ENCODE measurements around the gene TTC39C. TPM values are rescaled to one million over a fixed set of nuclear protein-coding genes. Genes with fewer than 3 reads are reported as not detected.

The TTC39C gene
- total RNA-seq, 1 experiment from 2014 or later = 24.7 TPM

DNA sequence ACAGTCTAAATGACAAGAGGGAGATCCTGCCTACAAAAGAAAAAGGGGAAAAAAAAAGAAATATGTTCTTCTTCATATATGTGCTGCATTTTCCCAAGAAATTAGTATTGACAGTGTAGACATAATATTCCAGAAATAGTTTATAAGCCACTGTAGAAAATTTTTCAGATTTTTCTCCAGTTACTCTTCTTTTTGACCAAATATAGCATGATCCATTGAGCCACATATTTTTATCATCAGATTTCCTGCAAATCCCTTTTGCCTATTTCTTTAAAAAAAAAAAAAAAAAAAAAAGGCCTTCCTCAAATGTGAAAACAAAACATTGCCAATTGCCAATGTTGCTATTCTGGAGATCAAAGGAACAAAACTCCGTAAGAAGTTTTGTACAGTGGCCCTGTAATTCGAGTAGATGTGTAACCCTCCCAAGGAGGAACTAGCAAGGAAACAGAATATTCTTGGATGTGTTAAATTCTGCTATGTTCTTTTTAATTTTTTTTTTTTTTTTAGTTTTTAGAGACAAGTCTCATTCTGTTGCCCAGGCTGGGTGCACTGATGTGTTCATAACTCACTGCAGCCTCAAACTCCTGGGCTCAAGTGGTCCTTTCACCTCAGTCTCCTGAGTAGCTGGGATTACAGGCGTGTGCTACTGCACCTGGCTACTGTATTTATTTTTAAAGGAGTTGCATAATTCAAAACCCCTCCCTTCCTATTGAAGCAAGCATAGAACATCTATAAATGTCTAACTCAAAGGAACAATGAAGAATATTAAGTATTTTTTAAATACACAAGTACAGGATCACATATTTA is 111.8 kb downstream of the TTC39C start:
- ChIA-PET CTCF (no interaction called here), POLR2A (ENCODE audit: unreplicated experiment) (no interaction called here)
- Histone ChIP-seq H3K4me3 (ENCODE audit: low read length) (no peak overlapping the region), H3K9me3 (ENCODE audit: low read length) (no peaks in the 10 kb centered on the region), H4K20me1 (ENCODE audit: low read length) (no peaks in the 10 kb centered on the region), H3K27me3 (ENCODE audit: low read length) (no peaks in the 10 kb centered on the region), H3K9me2 (replicated peaks; ENCODE audit: low read length) (no peaks in the 10 kb centered on the region), H3K4me1 (ENCODE audit: insufficient read depth, low read length) (no peaks in the 10 kb centered on the region), H3K27ac (ENCODE audit: low read length) (no peak overlapping the region), H3K4me2 (ENCODE audit: low read length) (no peak overlapping the region), H3K79me2 (ENCODE audit: low read length) (no peaks in the 10 kb centered on the region), H2AFZ (ENCODE audit: low read length) (no peak overlapping the region), H3K9ac (ENCODE audit: low read length) (no peak overlapping the region), H3F3A (ENCODE audit: low read length, unreplicated experiment) (no peaks in the 10 kb centered on the region), H3K36me3 (ENCODE audit: low read depth, low read length) (0 out of 2 replicates have a peak, but pooled peaks cover 3% of the 10 kb centered on the region)
- ATAC-seq = no peak
- intact Hi-C loops (cut with micrococcal nuclease) = no loop called here
- DNase-seq = no peak
- TF ChIP-seq EZH2 (IDR thresholded peaks at IDR 0.05; ENCODE audit: low read length, unreplicated experiment) (no peak), EZH2phosphoT487 (IDR thresholded peaks at IDR 0.05; ENCODE audit: borderline replicate concordance, low read length) (no peak)
- TF ChIP-seq, protein P1, sequence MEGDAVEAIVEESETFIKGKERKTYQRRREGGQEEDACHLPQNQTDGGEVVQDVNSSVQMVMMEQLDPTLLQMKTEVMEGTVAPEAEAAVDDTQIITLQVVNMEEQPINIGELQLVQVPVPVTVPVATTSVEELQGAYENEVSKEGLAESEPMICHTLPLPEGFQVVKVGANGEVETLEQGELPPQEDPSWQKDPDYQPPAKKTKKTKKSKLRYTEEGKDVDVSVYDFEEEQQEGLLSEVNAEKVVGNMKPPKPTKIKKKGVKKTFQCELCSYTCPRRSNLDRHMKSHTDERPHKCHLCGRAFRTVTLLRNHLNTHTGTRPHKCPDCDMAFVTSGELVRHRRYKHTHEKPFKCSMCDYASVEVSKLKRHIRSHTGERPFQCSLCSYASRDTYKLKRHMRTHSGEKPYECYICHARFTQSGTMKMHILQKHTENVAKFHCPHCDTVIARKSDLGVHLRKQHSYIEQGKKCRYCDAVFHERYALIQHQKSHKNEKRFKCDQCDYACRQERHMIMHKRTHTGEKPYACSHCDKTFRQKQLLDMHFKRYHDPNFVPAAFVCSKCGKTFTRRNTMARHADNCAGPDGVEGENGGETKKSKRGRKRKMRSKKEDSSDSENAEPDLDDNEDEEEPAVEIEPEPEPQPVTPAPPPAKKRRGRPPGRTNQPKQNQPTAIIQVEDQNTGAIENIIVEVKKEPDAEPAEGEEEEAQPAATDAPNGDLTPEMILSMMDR (conservative IDR thresholded peaks at IDR 0.05; ENCODE audit: low read depth, low read length) = no peak
- no TSS peak for BruUV-seq (replicated peaks)

DNA sequence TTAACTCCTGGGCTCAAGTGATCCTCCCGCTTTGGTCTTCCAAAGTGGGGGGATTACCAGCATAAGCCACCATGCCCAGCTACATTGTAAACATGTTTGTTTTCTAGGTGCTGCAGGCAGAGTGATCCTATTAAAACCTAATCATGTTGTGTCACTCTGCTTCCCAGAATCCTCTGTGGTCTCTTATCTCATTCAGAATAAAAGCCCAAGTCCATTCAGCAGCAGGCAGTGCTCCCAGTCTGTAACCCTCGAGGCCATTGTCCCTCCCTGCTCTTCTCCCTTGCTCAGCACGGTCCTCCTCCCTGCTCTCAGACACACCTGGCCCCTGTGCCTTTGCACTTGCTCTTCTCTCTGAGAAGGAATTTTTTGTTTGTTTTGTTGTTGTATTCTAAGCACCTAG is 113.2 kb downstream of the TTC39C start:
- no peak for TF ChIP-seq EZH2 (IDR thresholded peaks at IDR 0.05; ENCODE audit: low read length, unreplicated experiment)
- TF ChIP-seq, protein P1 (conservative IDR thresholded peaks at IDR 0.05; ENCODE audit: low read depth, low read length) = no peak
- no peak for TF ChIP-seq EZH2phosphoT487 (IDR thresholded peaks at IDR 0.05; ENCODE audit: borderline replicate concordance, low read length)
- H2AFZ ChIP-seq (ENCODE audit: low read length) = no peak overlapping the region
- ATAC-seq = no peak
- H3K9me3 ChIP-seq (ENCODE audit: low read length) = no peaks in the 10 kb centered on the region
- no peak overlapping the region for H3K27ac ChIP-seq (ENCODE audit: low read length)
- H3K4me2 ChIP-seq (ENCODE audit: low read length) = no peak overlapping the region
- no peaks in the 10 kb centered on the region for H3K79me2 ChIP-seq (ENCODE audit: low read length)
- ChIA-PET POLR2A (ENCODE audit: unreplicated experiment) (no interaction called here), CTCF (no interaction called here)
- no peaks in the 10 kb centered on the region for H3K9me2 ChIP-seq (replicated peaks; ENCODE audit: low read length)
- H3K4me1 ChIP-seq (ENCODE audit: insufficient read depth, low read length) = no peaks in the 10 kb centered on the region
- no peaks in the 10 kb centered on the region for H3K27me3 ChIP-seq (ENCODE audit: low read length)
- DNase-seq = no peak
- 0 out of 2 replicates have a peak, but pooled peaks cover 3% of the 10 kb centered on the region for H3K36me3 ChIP-seq (ENCODE audit: low read depth, low read length)
- intact Hi-C loops (cut with micrococcal nuclease) = no loop called here
- no peak overlapping the region for H3K9ac ChIP-seq (ENCODE audit: low read length)
- no peaks in the 10 kb centered on the region for H3F3A ChIP-seq (ENCODE audit: low read length, unreplicated experiment)
- H4K20me1 ChIP-seq (ENCODE audit: low read length) = no peaks in the 10 kb centered on the region
- no TSS peak for BruUV-seq (replicated peaks)
- H3K4me3 ChIP-seq (ENCODE audit: low read length) = no peak overlapping the region

DNA sequence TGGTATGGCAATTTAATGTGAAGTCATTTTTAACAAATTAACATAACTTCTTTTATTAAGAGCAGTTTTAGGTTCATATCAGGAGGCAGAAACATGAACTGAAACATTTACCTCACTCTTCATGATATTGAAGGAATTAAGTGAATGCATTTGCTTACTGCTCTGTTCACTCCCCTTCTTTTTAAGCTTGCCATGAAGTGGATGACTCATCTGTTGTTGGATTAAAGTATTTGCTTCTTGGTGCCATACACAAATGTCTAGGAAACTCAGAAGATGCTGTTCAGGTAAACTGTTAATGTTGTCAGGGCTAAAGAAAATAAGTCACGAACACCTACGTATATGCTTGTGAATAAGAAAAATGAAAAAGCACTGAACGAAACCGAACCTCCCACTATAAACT is 114.1 kb downstream of the TTC39C start:
- BruUV-seq (replicated peaks) = no TSS peak
- Histone ChIP-seq H3F3A (ENCODE audit: low read length, unreplicated experiment) (no peaks in the 10 kb centered on the region), H3K4me3 (ENCODE audit: low read length) (no peak overlapping the region), H3K27me3 (ENCODE audit: low read length) (no peaks in the 10 kb centered on the region), H2AFZ (ENCODE audit: low read length) (no peak overlapping the region), H3K79me2 (ENCODE audit: low read length) (no peaks in the 10 kb centered on the region), H3K9ac (ENCODE audit: low read length) (no peak overlapping the region), H3K4me2 (ENCODE audit: low read length) (no peak overlapping the region), H3K4me1 (ENCODE audit: insufficient read depth, low read length) (no peaks in the 10 kb centered on the region), H3K9me2 (replicated peaks; ENCODE audit: low read length) (no peaks in the 10 kb centered on the region), H3K27ac (ENCODE audit: low read length) (no peak overlapping the region), H4K20me1 (ENCODE audit: low read length) (no peaks in the 10 kb centered on the region), H3K9me3 (ENCODE audit: low read length) (no peaks in the 10 kb centered on the region), H3K36me3 (ENCODE audit: low read depth, low read length) (0 out of 2 replicates have a peak, but pooled peaks cover 3% of the 10 kb centered on the region)
- TF ChIP-seq EZH2 (IDR thresholded peaks at IDR 0.05; ENCODE audit: low read length, unreplicated experiment) = no peak
- TF ChIP-seq EZH2phosphoT487 (IDR thresholded peaks at IDR 0.05; ENCODE audit: borderline replicate concordance, low read length) = no peak
- TF ChIP-seq, protein P1 (conservative IDR thresholded peaks at IDR 0.05; ENCODE audit: low read depth, low read length) = no peak
- intact Hi-C loops (cut with micrococcal nuclease) = no loop called here
- DNase-seq (no peak), ATAC-seq (no peak; the same call in 1 of the 2 replicates)
- ChIA-PET CTCF (no interaction called here), POLR2A (ENCODE audit: unreplicated experiment) (no interaction called here)

Data from PC-3 (cell line).